GM12878 (cell line): ENCODE measurements around the gene SEMA5A.

ENCODE experiments used
- EP300 ChIP-seq, 2 experiments: fragments of 150-350 bp in 1 of 2; IDR thresholded peaks; 2 replicates each; pipeline ENCODE4 v1.6.1; 2011 to 2012; ENCODE audit warnings: low read depth in 2 of 2, low read length in 2 of 2, borderline replicate concordance in 1 of 2, improper control_type of control experiment in 1 of 2, inconsistent platforms in 1 of 2; ENCODE audit not compliant: control insufficient read depth in 1 of 2
- ETV6 ChIP-seq, 2 experiments: fragments of 450-650 bp in 1 of 2; IDR thresholded peaks in 1 of 2; conservative IDR thresholded peaks in 1 of 2; 2 replicates each; pipeline ENCODE4 v1.6.1; 2014; ENCODE audit warnings: antibody characterized with exemption in 1 of 2, borderline replicate concordance in 1 of 2, low read depth in 1 of 2, mild to moderate bottlenecking in 1 of 2, moderate library complexity in 1 of 2
- MYB ChIP-seq: fragments of 150-350 bp; IDR thresholded peaks from 2 replicates; pipeline ENCODE4 v1.6.1; 2014; ENCODE audit warnings: mild to moderate bottlenecking, low read depth, low read length, borderline replicate concordance
- SP1 ChIP-seq: IDR thresholded peaks from one replicate; pipeline ENCODE4 v1.6.1; 2011; ENCODE audit warnings: low read depth, low read length
- TF ChIP-seq, protein P1 (sequence below), 3 experiments: IDR thresholded peaks in 2 of 3; conservative IDR thresholded peaks in 1 of 3; 2 replicates each; pipeline ENCODE4 v1.5.1; 2011; ENCODE audit warnings: low read depth in 3 of 3, low read length in 3 of 3, mild to moderate bottlenecking in 3 of 3, control low read depth in 2 of 3, moderate library complexity in 2 of 3, inconsistent platforms in 1 of 3, mixed read lengths in 1 of 3; ENCODE audit not compliant: control insufficient read depth in 2 of 3, insufficient read depth in 1 of 3; ENCODE audit errors: extremely low read depth in 1 of 3

GRCh38 chr5:9387879-9388278 is 158.0 kb downstream of the SEMA5A start:
- TF ChIP-seq, protein P1, sequence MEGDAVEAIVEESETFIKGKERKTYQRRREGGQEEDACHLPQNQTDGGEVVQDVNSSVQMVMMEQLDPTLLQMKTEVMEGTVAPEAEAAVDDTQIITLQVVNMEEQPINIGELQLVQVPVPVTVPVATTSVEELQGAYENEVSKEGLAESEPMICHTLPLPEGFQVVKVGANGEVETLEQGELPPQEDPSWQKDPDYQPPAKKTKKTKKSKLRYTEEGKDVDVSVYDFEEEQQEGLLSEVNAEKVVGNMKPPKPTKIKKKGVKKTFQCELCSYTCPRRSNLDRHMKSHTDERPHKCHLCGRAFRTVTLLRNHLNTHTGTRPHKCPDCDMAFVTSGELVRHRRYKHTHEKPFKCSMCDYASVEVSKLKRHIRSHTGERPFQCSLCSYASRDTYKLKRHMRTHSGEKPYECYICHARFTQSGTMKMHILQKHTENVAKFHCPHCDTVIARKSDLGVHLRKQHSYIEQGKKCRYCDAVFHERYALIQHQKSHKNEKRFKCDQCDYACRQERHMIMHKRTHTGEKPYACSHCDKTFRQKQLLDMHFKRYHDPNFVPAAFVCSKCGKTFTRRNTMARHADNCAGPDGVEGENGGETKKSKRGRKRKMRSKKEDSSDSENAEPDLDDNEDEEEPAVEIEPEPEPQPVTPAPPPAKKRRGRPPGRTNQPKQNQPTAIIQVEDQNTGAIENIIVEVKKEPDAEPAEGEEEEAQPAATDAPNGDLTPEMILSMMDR (IDR thresholded peaks at IDR 0.05 in 2 of 3, conservative IDR thresholded peaks at IDR 0.05 in 1 of 3; ENCODE audit: control insufficient read depth in 2 of 3, extremely low read depth in 1 of 3, insufficient read depth in 1 of 3, low read depth in 3 of 3, low read length in 3 of 3) = no peak
- TF ChIP-seq SP1 (no peak), EP300 (IDR thresholded peaks at IDR 0.05; ENCODE audit: borderline replicate concordance in 1 of 2, control insufficient read depth in 1 of 2, low read depth in 2 of 2, low read length in 2 of 2) (no peak), MYB (no peak), ETV6 (conservative IDR thresholded peaks at IDR 0.05 in 1 of 2, IDR thresholded peaks at IDR 0.05 in 1 of 2; ENCODE audit: borderline replicate concordance in 1 of 2, low read depth in 1 of 2) (no peak)
